Measurements from ENCODE around the gene SCARF2. TPM values are rescaled to one million over a fixed set of nuclear protein-coding genes. Genes with fewer than 3 reads are reported as not detected.
"Not testable (repeated sequence)": the region's sequence is repeated elsewhere in the genome, so short reads cannot be mapped to it uniquely, and the experiment has no call there.

SCARF2 gene
- total RNA-seq, 1 experiment from 2014 or later: 13.3 TPM

- DNase-seq (ENCODE audit: low read depth): no peak
Measured at GRCh38 chr22:20412474-20413216, 25.0 kb downstream of the SCARF2 start.

DNA sequence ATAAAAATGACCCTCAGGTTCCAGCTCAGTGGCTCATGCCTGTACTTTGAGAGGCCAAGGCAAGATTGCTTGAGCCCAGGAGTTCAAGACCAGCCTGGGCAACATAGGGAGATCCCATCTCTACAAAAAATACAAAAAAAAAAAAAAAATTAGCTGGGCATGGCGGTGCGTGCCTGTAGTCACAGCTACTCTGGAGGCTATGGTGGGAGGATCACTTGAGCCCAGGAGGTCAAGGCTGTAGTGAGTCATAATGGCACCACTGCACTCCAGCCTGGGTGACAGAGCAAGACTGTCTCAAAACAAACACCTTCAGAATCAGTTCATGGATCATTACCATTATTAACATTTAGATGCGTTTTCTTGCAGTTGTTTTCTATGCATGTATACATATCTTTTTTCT is 28.2 kb downstream of the SCARF2 start:
- not testable (repeated sequence) for DNase-seq (ENCODE audit: low read depth)

DNA sequence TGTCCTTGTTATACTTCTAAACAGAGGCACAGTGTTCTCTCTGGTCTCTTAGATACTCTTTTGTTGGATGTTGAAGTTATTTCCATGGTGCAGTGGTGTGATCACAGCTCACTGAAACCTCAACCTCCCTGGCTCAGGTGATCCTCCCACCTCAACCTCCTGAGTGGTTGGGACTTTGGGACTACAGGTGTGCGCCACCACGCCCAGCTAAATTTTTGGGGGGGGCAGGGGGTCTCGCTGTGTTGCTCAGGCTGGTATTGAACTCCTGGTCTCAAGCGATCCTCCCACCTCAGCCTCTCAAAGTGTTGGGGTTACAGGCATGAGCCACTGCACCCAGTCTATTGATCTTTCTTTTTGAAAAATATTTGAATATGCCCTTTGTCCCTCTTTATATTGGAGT is 28.7 kb downstream of the SCARF2 start:
- no peak for DNase-seq (ENCODE audit: low read depth)

DNA sequence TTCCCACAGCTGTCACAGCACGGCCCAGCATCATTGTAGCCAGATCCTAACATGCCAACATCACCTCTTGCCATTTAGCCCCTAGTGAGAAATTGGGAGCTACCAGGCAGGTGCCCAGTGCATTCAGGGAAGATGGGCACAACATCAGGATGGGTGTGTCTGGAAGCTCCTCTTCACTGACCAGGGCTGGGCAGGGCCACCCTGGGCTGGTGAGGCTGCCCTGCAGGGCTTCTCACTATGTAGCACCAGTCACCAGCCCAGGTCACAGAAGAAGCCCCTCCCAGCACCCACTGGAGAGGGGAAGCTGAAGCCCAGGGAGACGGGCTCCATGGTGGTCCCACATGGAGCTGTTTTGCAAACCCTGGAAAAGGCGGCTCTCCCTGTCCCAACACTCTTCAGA is 29.8 kb downstream of the SCARF2 start:
- no peak for DNase-seq (ENCODE audit: low read depth)

- DNase-seq (ENCODE audit: low read depth): no peak
Measured at GRCh38 chr22:20406686-20407408, 30.8 kb downstream of the SCARF2 start.

GRCh38 chr22:20405931-20406685 is 31.5 kb downstream of the SCARF2 start:
- no peak for DNase-seq (ENCODE audit: low read depth)

- no peak for DNase-seq (ENCODE audit: low read depth)
Measured at GRCh38 chr22:20405291-20405930, 32.2 kb downstream of the SCARF2 start.

GRCh38 chr22:20404881-20405280 is 32.7 kb downstream of the SCARF2 start:
- DNase-seq (ENCODE audit: low read depth): no peak

DNA sequence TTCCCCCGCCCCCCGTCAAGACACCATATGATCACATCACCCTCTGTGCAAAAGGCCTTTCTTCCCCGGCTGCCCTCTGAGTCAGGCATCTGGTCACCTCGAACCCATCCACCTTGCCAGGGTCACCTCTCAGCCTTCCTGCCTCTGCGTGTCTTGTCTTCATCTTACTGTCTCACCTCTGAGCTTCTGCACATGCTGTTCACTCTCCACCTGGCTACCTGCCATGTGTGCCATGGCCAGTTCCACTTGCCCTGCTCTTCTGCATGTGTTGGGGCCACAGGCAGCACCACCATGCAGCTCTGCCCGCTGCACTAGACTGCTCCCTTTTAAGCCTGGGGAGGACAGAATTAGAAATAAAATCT is 33.9 kb downstream of the SCARF2 start:
- DNase-seq (ENCODE audit: low read depth): no peak

GRCh38 chr22:20402960-20403778 is 34.5 kb downstream of the SCARF2 start:
- DNase-seq (ENCODE audit: low read depth): no peak

DNA sequence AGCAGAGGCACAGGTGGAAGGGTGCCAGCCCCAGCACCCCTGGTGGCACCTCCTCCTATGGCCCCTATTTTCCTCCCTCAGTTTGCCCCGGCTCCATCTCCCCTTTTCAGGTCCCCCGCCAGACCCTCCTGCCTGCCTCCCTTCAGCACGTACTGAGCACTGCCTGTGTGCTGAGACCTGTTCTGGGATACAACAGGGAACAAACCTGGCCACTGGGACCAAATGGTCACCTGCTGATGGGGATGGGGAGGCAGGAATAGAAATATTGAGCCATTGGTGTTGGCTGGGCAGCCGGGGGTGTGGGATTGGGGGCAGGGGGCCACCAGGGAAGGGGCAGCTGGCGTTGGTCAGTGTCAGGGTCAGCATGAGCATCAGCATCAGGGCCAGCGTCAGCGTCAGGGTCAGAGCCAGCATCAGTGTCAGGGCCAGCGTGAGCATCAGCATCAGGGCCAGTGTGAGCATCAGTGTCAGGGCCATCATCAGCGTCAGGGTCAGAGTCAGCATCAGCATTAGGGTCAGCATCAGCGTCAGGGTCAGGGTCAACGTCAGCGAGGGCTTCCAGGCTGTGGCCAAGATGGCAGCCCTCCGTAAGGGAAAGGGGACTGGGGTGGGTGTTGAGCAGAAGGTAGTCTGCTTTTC is 36.1 kb downstream of the SCARF2 start:
- DNase-seq (ENCODE audit: low read depth): no peak

- no peak for DNase-seq (ENCODE audit: low read depth)
Measured at GRCh38 chr22:20400606-20401375, 36.8 kb downstream of the SCARF2 start.

GRCh38 chr22:20399866-20400605 is 37.6 kb downstream of the SCARF2 start:
- DNase-seq (ENCODE audit: low read depth): no peak

DNA sequence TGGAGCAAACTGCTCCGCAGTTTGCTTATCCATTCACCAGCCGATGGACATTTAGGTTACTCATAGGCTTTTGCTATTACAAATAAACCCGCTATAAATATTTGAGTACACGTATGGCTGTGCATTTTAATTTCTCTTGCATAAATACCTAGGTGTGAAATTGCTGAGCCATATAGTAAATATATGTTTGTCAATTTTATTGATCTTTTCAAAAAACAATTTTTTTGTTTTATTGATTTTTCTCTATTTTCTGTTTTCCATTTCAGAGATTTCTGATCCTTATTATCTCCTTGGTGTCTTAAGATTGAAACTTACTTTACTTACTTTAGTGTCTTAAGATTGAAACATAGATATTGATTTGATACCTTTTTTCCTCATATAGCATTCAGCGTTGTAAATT is 39.2 kb downstream of the SCARF2 start:
- no peak for DNase-seq (ENCODE audit: low read depth)

GRCh38 chr22:20397498-20397897 is 40.1 kb downstream of the SCARF2 start:
- DNase-seq (ENCODE audit: low read depth): no peak

GRCh38 chr22:20396639-20397038 is 41.0 kb downstream of the SCARF2 start:
- DNase-seq (ENCODE audit: low read depth): peak; percentile 71

- DNase-seq (ENCODE audit: low read depth): no peak
Measured at GRCh38 chr22:20395907-20396287, 41.7 kb downstream of the SCARF2 start.

DNA sequence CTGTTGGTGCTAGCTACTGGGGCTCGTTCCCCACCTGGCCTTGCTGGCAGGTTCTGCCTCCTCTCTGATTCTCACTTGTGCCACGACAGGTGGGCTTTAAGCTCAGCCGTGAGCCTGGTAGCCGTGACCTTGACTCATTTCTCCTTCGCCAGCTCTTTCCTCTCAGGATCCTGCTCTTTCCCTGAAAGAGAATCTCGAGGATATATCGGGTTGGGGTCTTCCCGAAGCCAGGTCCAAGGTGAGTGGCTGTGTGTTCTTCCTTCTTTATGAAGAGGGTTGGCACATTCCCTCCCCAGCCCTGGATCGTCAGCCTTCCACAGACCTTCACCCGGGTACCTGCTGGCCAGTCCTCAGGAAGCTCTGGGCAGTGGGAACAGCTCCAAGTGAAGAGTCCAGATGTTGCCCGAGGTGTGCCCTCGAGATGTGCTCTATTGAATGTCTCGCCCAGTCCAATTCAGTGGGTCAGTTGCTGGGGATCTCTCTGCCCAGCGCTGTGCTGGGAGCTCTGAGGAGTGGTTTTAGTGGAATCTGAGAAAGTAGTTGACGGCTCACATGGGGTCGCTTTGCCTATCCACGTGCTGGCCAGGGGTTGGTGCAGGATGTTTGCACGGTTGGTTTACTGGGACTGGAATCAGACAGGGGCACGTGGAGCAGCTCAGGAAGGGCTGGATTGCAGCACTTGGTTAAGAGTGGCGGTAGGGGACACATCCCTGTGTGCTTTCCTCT is 42.3 kb downstream of the SCARF2 start:
- no peak for DNase-seq (ENCODE audit: low read depth)

All from LHCN-M2 (cell line).